Measurements from ENCODE around the gene PLD3. TPM values are rescaled to one million over a fixed set of nuclear protein-coding genes. Genes with fewer than 3 reads are reported as not detected.
"Not testable (repeated sequence)": the region's sequence is repeated elsewhere in the genome, so short reads cannot be mapped to it uniquely, and the experiment has no call there.

The PLD3 gene
- polyA plus RNA-seq, 5 donors = 247 to 495 (median 342) TPM

DNA sequence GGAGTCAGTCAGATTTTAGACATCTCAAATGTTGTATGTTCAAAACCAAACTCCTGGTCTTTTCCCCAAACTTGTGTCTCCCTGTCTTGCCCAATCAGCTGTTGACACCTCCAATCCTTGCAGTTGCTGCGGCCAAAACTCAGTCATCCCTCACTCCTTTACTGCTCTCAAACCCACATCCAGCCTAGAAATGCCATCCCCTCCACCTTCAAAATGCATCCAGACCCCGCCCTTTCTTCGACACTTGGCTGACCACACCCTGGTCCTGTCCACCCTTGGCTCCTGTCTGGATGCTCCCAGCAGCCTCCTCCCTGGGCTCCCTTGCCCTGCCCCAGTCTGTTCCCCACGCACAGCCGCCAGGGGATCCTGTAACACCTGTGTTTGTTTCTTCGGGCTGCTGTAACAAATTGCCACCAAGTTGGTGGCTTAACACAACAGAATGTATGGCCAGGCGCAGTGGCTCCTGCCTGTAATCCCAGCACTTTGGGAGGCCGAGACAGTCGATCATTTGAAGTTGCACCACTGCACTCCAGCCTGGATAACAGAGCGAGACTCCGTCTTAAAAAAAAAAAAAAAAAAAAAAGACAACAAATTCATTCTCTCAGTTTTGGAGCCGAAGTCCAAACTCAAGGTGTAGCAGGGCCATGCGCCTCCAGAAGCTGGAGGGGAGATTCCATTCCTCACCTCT lies 11.7 kb downstream of the PLD3 start:
- no peak for DNase-seq

DNA sequence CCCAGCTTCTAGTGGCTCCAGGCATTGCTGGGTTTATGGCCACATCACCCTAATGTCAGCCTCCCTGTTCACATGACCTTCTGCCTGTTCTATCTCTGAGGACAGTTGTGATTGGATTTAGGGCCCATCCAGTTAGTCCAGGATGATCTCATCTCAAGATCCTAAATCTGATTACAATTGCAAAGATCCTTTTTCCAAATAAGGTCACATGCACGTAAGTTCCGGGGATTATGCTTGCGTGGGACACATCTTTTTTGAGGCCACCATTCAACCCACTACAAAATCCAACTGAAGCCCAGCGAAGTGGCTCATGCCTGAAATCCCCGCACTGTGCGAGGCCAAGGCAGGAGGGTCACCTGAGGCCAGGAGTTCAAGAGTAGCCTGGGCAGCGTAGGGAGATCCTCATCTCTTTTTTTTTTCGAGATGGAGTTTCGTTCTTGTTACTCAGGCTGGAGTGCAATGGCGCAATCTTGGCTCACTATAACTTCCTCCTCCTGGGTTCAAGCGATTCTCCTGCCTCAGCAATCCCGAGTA lies 12.3 kb downstream of the PLD3 start:
- DNase-seq = no peak

DNA sequence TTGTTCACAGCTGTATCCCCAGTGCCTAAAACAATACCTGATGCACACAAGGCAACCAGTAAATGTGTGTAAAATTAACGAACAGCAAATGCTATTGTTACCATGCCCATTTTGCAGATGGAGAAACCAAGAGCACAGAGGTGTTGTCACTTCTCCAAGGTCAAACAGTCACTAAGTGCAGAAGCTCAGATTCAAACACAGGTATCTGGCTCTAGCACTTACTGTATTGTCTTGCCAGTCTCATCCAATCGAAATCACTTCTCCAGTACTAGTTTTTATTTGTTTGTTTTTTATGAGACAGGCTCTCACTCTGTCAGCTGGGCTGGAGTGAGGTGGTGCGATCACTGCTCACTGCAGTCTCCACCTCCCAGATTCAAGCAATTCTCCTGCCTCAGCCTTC lies 13.7 kb downstream of the PLD3 start:
- no peak for DNase-seq

DNA sequence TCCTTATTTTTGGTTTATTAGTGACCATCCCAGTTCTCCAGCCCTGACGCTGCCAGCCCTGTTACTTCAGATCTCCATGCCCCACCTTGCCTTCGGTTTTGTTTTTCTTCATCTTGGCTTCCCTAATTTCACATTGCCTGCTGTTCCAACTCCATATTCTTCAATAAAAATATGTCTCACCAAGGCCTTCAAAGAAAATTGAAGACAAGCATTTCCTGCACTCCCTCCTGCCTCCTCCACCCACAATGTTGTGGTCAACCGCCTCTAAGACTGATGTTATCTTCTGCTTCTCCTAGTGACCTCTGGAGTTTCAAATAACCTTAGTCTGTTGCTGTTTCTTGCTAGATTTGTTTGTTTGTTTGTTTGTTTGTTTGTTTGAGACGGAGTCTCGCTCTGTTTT lies 14.6 kb downstream of the PLD3 start:
- DNase-seq = no peak

DNA sequence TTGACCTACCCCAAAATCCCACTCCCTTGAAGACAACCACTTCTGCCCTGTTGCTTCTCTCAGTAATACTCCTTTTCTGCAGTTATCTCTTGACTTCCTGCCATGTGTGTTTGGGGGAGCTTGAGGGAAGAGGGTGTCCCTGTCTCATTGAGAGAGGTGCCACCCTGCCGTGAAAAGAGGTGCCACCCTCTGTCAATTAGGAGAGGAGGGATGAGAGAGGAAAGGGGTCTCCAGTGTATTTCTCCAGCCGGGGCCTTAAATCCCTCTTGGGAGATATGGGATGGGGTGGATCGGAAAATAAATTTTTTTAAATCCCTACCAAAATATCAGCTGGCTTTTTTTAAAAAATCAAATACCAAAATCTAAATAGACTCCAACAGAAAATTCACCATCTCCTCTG lies 16.5 kb downstream of the PLD3 start:
- no peak for DNase-seq

DNA sequence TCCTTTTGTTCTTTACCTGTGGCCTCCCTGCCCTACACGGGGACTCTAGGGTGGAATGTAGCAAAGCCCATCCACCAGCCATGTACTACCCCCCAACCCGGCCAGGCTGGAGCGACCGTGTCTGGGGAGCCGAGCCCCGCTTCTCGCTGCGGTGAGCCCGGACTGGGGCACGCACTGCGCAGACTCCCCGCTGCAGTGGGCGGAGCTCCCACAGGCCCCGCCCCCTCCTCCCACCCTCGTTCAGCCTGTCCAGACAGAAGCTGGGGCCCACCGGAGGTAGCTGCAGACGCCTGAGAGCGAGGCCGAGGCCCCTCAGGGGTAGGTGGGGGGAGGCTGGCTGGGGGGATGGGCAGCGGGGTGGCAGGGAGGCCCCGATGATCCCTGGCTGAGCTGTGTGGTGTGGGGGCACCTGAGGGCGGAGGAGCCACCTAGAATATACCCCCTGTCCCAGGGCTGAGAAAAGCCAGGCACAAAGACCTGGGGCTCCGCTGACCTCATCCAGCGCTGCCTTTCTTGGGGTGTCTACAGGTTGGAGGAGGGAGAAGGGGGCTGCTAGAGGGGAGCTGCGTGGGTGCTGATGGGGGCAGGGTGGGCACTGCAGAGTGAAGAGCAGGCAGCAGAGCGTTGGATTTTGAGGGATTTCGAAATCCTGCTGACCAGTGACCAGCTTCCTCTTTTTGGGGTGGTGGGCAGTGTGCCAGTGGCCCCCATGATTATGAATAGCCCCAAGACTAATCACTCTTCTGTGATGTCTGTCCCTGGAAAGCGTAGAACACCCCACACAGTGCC lies 17.3 kb downstream of the PLD3 start:
- DNase-seq = peak; percentile 79

DNA sequence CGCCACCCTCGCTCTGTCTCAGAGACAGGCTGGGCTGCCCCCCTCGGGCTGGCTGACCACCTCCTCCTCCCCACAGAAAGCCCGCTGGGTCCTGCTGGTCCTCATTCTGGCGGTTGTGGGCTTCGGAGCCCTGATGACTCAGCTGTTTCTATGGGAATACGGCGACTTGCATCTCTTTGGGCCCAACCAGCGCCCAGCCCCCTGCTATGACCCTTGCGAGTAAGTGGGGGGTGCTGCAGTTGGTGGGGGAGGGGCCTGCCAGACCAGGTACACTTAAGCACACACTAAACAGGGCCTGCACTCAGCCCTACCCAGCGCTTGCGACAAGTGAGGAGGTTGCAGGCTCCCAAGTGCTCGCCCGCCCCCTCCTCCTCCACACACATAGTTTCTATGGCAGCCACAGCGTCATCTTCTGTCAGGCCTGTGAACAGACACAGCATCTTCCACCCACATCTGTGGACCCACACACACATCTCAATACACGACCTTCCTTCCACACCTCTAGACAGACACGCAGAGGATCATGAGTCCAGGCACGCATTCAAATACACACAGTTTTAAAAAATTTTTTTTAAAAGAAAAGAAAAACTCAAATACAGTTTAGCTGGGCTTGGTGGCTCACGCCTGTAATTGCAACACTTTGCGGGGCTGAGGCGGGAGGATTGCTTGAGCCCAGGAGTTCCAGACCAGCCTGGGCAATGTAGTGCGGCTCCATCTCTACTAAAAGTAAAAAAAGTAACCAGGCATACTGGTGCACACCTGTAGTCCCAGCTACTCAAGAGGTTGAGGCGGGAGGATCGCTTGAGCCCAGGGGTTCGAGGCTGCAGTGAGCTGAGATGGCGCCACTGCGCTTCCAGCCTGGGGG lies 18.4 kb downstream of the PLD3 start:
- peak; percentile 44 to 49 for DNase-seq

DNA sequence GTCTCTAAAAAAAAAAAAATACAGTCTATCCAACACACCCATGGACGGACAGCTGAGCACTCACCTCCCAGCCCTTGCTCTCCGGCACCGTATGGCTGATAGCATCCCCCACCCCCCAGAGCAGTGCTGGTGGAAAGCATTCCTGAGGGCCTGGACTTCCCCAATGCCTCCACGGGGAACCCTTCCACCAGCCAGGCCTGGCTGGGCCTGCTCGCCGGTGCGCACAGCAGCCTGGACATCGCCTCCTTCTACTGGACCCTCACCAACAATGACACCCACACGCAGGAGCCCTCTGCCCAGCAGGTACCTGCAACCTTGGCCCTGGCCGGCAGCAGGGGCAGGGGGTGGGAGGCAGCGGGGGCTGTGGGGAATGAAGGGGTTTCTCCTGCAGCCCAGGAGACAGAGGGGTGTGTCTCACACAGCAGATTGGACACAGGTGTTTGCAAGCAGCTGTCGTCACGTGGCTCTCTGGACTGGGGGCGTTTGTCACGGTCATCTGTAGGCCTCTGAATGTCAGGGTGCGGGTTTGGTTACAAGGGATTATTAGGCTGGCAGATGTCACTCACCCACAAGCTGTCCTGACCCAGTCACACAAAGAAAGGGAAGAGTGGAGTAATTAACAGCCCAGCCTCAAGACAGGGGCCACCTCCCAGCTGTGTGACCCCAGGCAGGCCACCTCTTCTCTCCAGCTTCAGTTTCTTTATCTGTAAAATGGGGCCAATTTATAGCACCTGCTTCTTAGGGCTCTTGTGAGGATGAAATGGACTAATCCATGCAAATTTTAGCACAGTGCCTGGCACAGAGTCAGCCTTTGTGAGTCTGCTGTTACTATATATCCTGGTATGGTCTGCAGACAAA lies 19.3 kb downstream of the PLD3 start:
- DNase-seq = no peak

DNA sequence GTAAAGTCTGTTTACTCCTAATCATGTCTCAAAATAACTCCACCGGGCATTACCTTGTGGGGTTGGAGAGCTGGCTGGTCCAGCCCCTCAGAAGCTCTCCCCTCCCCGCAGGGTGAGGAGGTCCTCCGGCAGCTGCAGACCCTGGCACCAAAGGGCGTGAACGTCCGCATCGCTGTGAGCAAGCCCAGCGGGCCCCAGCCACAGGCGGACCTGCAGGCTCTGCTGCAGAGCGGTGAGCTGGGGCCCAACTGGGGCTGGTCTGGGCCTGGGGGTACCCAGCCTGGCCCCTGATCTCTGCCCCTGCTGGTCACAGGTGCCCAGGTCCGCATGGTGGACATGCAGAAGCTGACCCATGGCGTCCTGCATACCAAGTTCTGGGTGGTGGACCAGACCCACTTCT lies 21.3 kb downstream of the PLD3 start:
- no peak for DNase-seq

DNA sequence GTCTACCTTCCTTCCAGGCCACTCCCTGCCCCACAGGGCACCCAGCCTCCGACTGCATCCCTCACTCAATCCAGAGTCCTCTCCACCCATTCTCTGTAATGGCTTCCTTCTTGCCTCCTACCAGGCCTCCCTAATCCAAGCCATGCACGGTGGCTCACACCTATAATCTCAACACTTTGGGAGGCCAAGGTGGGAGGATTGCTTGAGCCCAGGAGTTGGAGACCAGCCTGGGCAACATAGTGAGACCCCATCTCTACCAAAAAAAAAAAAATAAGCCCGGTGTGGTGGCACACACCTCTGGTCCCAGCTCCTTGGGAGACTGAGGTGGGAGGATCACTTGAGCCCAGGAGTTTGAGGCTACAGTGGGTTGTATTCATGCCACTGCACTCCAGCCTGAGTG lies 21.8 kb downstream of the PLD3 start:
- not testable (repeated sequence) for DNase-seq

DNA sequence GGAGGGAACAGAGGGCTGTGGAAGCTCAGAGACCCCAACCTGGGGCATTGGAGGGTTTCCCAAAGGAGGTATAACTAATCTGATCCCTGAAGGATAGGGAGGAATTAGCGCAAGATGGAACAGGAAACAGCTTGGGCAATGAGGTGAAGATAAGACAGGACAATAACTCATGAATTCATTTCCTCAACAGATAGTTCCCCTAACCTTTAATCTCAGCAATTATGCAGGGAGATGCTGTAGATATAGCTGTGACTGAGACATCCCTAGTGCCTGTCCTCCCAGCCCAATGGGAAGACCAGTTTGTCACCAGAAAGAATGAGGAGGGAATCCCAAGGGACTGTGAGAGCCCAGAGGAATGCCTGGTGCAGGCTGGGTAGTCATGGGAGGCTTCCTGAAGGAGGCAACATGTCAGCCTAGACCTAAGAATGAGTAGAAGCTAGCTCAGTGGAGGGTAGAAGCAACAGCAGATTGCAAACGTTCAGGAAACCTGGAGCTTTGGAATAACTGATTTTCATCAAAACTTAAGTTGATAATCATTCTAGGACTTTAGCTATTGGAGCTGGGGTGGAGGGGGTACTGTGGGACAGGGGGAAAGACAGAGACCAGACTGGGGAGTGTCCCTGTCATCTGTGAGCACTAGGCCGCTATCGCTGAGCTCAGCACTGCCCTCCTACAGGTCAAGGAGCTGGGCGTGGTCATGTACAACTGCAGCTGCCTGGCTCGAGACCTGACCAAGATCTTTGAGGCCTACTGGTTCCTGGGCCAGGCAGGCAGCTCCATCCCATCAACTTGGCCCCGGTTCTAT lies 22.7 kb downstream of the PLD3 start:
- no peak for DNase-seq

DNA sequence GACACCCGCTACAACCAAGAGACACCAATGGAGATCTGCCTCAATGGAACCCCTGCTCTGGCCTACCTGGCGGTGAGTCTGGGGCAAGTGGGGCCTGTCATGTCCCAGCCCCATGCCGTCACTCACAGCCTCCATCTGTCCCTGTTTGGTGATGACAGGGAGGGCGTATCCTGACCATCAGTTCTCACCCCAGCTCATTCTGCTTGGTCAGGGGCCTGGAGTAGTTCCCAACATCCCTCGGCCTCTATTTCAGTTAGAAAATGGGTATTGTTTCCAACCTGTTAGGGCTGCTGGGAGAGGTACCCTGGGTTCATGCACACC lies 23.3 kb downstream of the PLD3 start:
- DNase-seq = no peak

DNA sequence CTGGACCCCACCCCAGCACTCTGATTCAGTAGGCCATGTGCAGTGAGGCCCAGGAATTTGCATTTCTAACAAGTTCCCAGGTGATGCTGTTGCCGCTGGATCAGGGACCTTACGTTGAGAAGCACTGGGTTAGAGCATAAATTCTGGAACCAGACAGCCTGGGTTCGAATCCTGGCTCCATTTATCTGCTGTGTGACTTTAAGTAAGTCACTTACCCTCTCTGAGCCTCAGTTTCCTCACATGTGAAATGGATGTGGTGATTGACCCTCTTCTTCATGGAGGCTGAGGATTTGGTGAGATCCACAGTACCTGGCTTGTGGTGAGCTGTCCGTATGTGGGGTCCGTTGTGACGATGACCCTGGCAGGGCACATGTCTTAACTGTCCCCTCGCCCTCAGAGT lies 25.6 kb downstream of the PLD3 start:
- DNase-seq = no peak

DNA sequence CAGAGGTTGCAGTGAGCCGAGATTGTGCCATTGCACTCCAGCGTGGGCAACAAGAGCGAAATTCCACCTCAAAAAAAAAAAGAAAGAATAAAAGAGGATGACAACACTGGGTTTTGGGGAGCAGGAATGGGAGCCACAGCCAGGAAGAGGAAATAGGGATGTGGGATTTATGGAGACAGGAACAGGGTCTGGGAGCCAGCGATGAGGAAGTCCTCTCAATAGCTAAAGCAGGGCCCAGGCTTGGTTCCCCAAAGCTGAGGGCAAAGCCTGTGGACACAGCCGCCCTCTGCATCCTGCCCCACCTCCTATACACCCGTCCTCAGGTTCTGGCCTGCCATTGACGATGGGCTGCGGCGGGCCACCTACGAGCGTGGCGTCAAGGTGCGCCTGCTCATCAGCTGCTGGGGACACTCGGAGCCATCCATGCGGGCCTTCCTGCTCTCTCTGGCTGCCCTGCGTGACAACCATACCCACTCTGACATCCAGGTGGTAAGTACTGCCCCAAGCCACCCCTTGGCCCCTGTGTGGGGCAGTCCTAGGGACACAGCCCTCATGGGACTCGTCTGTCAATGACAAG lies 27.9 kb downstream of the PLD3 start:
- no peak for DNase-seq

DNA sequence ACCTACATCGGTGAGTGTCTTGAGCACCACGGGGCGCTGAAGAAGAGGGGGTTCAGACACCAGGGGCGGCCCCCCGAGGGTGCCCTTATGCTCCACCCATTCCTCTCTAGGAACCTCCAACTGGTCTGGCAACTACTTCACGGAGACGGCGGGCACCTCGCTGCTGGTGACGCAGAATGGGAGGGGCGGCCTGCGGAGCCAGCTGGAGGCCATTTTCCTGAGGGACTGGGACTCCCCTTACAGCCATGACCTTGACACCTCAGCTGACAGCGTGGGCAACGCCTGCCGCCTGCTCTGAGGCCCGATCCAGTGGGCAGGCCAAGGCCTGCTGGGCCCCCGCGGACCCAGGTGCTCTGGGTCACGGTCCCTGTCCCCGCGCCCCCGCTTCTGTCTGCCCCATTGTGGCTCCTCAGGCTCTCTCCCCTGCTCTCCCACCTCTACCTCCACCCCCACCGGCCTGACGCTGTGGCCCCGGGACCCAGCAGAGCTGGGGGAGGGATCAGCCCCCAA lies 29.4 kb downstream of the PLD3 start:
- no peak for DNase-seq

DNA sequence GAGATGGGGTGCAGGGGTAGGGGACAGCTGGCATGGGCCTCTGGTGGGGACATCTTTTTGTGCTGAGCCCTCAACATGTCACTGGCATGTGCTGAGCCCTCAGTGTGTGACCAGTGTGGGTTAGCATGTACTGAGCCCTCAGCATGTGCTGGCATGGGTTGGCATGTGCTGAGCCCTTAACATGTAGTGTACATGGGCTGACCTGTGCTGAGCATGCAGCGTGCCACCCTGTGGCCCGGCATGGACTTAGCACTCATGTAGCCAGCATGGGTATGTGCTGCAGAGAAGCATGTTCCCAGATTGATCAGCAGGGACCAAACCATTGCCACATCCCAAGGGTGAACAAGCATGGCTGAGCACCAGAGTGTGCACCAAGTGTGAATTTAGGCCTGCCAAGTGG lies 30.0 kb downstream of the PLD3 start:
- no peak for DNase-seq

DNA sequence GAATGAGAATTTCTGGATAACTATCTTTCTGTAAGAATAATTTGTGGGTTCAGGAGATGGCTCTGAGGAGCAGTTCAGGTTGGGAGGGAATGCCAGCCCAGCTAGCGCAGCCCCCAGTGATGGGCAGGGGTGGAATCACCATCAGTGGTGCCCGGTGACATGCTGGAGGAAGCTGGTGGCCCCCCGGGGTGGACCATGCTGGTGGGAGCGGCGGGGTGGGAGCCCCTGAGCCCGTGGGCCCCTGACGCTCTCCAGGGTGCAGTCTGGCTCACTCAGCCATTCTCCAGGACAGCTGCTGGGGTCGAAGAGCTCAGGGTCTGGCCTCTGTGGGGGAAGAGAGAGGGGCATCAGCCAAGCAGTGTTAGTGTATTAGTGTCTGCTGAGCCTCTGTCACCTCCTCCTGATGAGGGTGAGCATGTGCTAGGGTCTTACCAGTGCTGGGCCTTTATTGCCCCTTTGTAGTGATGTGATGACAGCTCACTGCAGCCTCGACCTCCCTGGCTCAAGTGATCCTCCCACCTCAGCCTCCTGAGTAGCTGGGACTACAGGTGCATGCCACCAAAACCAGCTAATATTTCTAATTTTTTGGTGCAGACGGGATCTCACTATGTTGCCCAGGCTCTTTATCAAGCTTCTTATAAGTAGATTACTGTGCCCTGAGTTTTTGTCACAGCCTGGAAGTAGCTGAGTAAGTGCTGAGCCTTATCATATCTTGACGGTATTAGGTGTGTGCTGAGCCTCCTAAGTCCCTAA lies 31.1 kb downstream of the PLD3 start:
- DNase-seq = no peak

DNA sequence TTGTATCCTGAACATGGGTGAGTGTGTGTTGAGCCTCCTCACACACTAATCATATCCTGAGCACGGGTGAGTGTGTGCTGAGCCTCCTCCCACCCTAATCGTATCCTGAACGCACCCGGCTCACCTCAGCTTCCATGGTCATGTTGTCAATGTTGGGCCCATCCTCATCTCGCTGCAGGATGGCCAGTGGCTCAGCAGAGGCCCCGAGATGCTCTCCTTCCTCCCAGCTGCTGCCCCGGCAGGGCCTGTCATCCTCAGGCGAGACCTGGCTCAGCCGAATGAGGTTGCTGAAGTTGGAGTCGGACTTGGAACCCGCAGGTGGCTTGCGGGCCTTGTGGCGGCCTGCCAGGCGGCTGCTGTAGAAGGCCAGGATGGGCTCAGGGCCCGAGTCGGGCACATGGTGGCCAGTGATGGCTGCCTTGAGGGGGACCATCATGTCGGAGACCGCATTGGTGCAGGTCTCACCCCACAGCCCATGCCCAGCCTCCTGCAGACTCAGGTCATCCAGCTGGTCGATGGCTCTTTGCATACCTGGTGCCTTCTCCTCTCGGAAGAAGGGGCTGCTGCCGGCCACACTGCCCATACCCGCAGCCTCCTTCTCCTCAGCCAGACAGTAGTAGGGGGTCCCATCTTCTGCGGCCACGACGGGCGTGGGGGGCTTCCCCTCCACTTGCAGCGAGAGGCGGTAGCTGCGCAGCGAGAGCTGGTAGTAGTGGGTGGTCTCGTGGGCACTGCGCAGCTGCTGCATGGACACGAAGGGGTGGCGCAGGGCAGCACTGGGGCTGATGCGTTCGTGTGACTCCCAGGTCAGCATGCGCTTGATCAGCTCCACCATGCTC lies 31.9 kb downstream of the PLD3 start:
- no peak for DNase-seq
